IPS-15b (cell line): Measurements from ENCODE around the gene GSTT4.
"Not testable (repeated sequence)": the region's sequence is repeated elsewhere in the genome, so short reads cannot be mapped to it uniquely, and the experiment has no call there.

Experiments
- H3K27me3 ChIP-seq: one replicate; pipeline ENCODE4 v1.6.1; 2013; ENCODE audit warnings: low read length; ENCODE audit not compliant: control insufficient read depth, insufficient read depth
- H3K36me3 ChIP-seq: one replicate; pipeline ENCODE4 v1.6.1; 2013; ENCODE audit warnings: low read length; ENCODE audit not compliant: control insufficient read depth, insufficient read depth
- H3K4me1 ChIP-seq: one replicate; pipeline ENCODE4 v1.6.1; 2013; ENCODE audit warnings: mild to moderate bottlenecking, low read length; ENCODE audit not compliant: control insufficient read depth, insufficient read depth
- H3K4me3 ChIP-seq: one replicate; pipeline ENCODE4 v1.5.1; 2013; ENCODE audit warnings: low read depth, low read length
- H3K9ac ChIP-seq: one replicate; pipeline ENCODE4 v1.6.1; 2013; ENCODE audit warnings: low read depth, mild to moderate bottlenecking, low read length
- H3K9me3 ChIP-seq: one replicate; pipeline ENCODE4 v1.6.1; 2013; ENCODE audit warnings: mild to moderate bottlenecking, low read length; ENCODE audit not compliant: control insufficient read depth, insufficient read depth

The GSTT4 gene

GRCh38 chr22:24005201-24005600 lies at the start of gene GSTT4:
Gene GSTT4 (minus strand): TSS chr22:24005453. CDS start chr22:24005356, 97 bp downstream.
- Histone ChIP-seq H3K4me3 (no peak within 1 kb of the TSS), H3K4me1 (peaks cover 2% of the 10 kb centered on the region), H3K27me3 (peaks cover 4% of the 10 kb centered on the region), H3K9me3 (no peaks in the 10 kb centered on the region), H3K9ac (no peak within 1 kb of the TSS), H3K36me3 (no peaks in the 10 kb centered on the region)

- no peak overlapping the region for H3K4me3 ChIP-seq
- peaks cover 57% of the 10 kb centered on the region for H3K36me3 ChIP-seq
- no peaks in the 10 kb centered on the region for H3K9me3 ChIP-seq
- no peak overlapping the region for H3K9ac ChIP-seq
- no peaks in the 10 kb centered on the region for H3K4me1 ChIP-seq
- no peaks in the 10 kb centered on the region for H3K27me3 ChIP-seq
These were observed 49.1 kb upstream of the GSTT4 start for GRCh38 chr22:24054356-24054755.

GRCh38 chr22:24053481-24054226 lies 48.4 kb upstream of the GSTT4 start:
- no peak overlapping the region for H3K4me3 ChIP-seq
- no peaks in the 10 kb centered on the region for H3K27me3 ChIP-seq
- no peak overlapping the region for H3K9ac ChIP-seq
- H3K9me3 ChIP-seq = no peaks in the 10 kb centered on the region
- H3K36me3 ChIP-seq = peaks cover 55% of the 10 kb centered on the region
- H3K4me1 ChIP-seq = no peaks in the 10 kb centered on the region

GRCh38 chr22:24051568-24051967 lies 46.3 kb upstream of the GSTT4 start:
- Histone ChIP-seq H3K27me3 (no peaks in the 10 kb centered on the region), H3K4me3 (no peak overlapping the region), H3K36me3 (peaks cover 40% of the 10 kb centered on the region), H3K4me1 (no peaks in the 10 kb centered on the region), H3K9ac (no peak overlapping the region), H3K9me3 (no peaks in the 10 kb centered on the region)

- H3K4me1 ChIP-seq = no peaks in the 10 kb centered on the region
- H3K27me3 ChIP-seq = no peaks in the 10 kb centered on the region
- H3K4me3 ChIP-seq = no peak overlapping the region
- H3K36me3 ChIP-seq = peaks cover 35% of the 10 kb centered on the region
- no peaks in the 10 kb centered on the region for H3K9me3 ChIP-seq
- no peak overlapping the region for H3K9ac ChIP-seq
These were observed 45.8 kb upstream of the GSTT4 start for GRCh38 chr22:24051028-24051427.

- Histone ChIP-seq H3K9me3 (no peaks in the 10 kb centered on the region), H3K4me1 (no peaks in the 10 kb centered on the region), H3K36me3 (peaks cover 29% of the 10 kb centered on the region), H3K4me3 (no peak overlapping the region), H3K9ac (no peak overlapping the region), H3K27me3 (no peaks in the 10 kb centered on the region)
These were observed 44.7 kb upstream of the GSTT4 start for GRCh38 chr22:24049978-24050377.

GRCh38 chr22:24049211-24049610 lies 44.0 kb upstream of the GSTT4 start:
- Histone ChIP-seq H3K4me1 (no peaks in the 10 kb centered on the region), H3K36me3 (peaks cover 24% of the 10 kb centered on the region), H3K4me3 (no peak overlapping the region), H3K9me3 (no peaks in the 10 kb centered on the region), H3K27me3 (no peaks in the 10 kb centered on the region), H3K9ac (no peak overlapping the region)

- H3K9ac ChIP-seq = no peak overlapping the region
- no peak overlapping the region for H3K4me3 ChIP-seq
- H3K36me3 ChIP-seq = peaks cover 26% of the 10 kb centered on the region
These were observed 40.8 kb upstream of the GSTT4 start for GRCh38 chr22:24046024-24046423.

GRCh38 chr22:24043958-24044357 lies 38.7 kb upstream of the GSTT4 start:
- Histone ChIP-seq H3K9ac (no peak overlapping the region), H3K9me3 (no peaks in the 10 kb centered on the region), H3K36me3 (peaks cover 16% of the 10 kb centered on the region), H3K4me3 (no peak overlapping the region), H3K4me1 (no peaks in the 10 kb centered on the region), H3K27me3 (no peaks in the 10 kb centered on the region)

More at GRCh38 chr22:24046024-24046423, 40.8 kb upstream of the GSTT4 start:
- H3K9me3 ChIP-seq = no peaks in the 10 kb centered on the region
- H3K4me1 ChIP-seq = no peaks in the 10 kb centered on the region
- H3K27me3 ChIP-seq = no peaks in the 10 kb centered on the region

GRCh38 chr22:24043465-24043864 lies 38.2 kb upstream of the GSTT4 start:
- not testable (repeated sequence) for H3K4me3 ChIP-seq, H3K4me1 ChIP-seq, H3K9ac ChIP-seq, H3K27me3 ChIP-seq, H3K9me3 ChIP-seq
- H3K36me3 ChIP-seq = peaks cover 21% of the 10 kb centered on the region

- Histone ChIP-seq H3K9ac (no peak overlapping the region), H3K36me3 (peaks cover 24% of the 10 kb centered on the region), H3K9me3 (no peaks in the 10 kb centered on the region), H3K4me3 (no peak overlapping the region), H3K27me3 (no peaks in the 10 kb centered on the region), H3K4me1 (no peaks in the 10 kb centered on the region)
These were observed 35.7 kb upstream of the GSTT4 start for GRCh38 chr22:24040946-24041345.

GRCh38 chr22:24039046-24039445 lies 33.8 kb upstream of the GSTT4 start:
- Histone ChIP-seq H3K4me3 (no peak overlapping the region), H3K9me3 (no peaks in the 10 kb centered on the region), H3K27me3 (no peaks in the 10 kb centered on the region), H3K4me1 (no peaks in the 10 kb centered on the region), H3K36me3 (peaks cover 24% of the 10 kb centered on the region), H3K9ac (no peak overlapping the region)
